IMR-90 (cell line): ENCODE measurements around the gene ZMYND10. TPM values are rescaled to one million over a fixed set of nuclear protein-coding genes. Genes with fewer than 3 reads are reported as not detected.
A peak's percentile ranks its signal among the peaks of the same experiment; 100 is the strongest.

Experiments
- ATAC-seq: fragments of 200-7000 bp; cut with Tn5 transposase; 2 replicates; pipeline ENCODE4 v1.9.1; 2020; ENCODE audit warnings: low read depth, mild to moderate bottlenecking, moderate library complexity
- BruUV-seq: library from RNA; stranded (reverse); fragments of 400-500 nt; replicated peaks from 2 replicates; lab custom pipeline; 2021; lab: Mats Ljungman, UMichigan
- CTCF ChIA-PET: fragments of 300-600 bp; formaldehyde crosslinking; extraction: SDS; loops from one replicate; lab custom pipeline; 2021; ENCODE audit warnings: antibody characterized with exemption; lab: Yijun Ruan, JAX
- POLR2A ChIA-PET: fragments of 300-600 bp; sonication (Branson Sonifier 250); formaldehyde crosslinking; loops from one replicate; lab custom pipeline; 2022; ENCODE audit warnings: antibody characterized with exemption; ENCODE audit not compliant: unreplicated experiment; lab: Charles Lee
- DNase-seq: peaks from one replicate; pipeline ENCODE4 v3.0.0; 2013
- H2AFZ ChIP-seq: replicated peaks from 2 replicates; pipeline ENCODE3; 2013; ENCODE audit warnings: low read length, mild to moderate bottlenecking; ENCODE audit not compliant: poor library complexity
- H2AK5ac ChIP-seq: 2 replicates; pipeline ENCODE4 v1.6.1; 2013; ENCODE audit warnings: low read depth, low read length, inconsistent platforms
- H2AK9ac ChIP-seq: replicated peaks from 2 replicates; pipeline ENCODE3; 2013; ENCODE audit warnings: mild to moderate bottlenecking, low read depth, low read length, moderate library complexity; ENCODE audit not compliant: poor library complexity
- H2BK120ac ChIP-seq: 2 replicates; pipeline ENCODE4 v1.6.1; 2013; ENCODE audit warnings: low read depth, low read length, inconsistent platforms
- H2BK15ac ChIP-seq: 3 replicates; pipeline ENCODE4 v1.6.1; 2013; ENCODE audit warnings: low read depth, low read length, inconsistent platforms
- H2BK20ac ChIP-seq: 2 replicates; pipeline ENCODE4 v1.6.1; 2013; ENCODE audit warnings: low read depth, mild to moderate bottlenecking, inconsistent platforms, low read length, moderate library complexity
- H2BK5ac ChIP-seq: 2 replicates; pipeline ENCODE4 v1.6.1; 2013; ENCODE audit warnings: mild to moderate bottlenecking, low read depth, low read length, inconsistent platforms; ENCODE audit not compliant: poor library complexity, severe bottlenecking
- H3K14ac ChIP-seq: replicated peaks from 2 replicates; pipeline ENCODE4 v1.6.1; 2013; ENCODE audit warnings: low read depth, low read length, inconsistent platforms
- H3K18ac ChIP-seq: 2 replicates; pipeline ENCODE4 v1.6.1; 2013; ENCODE audit warnings: low read depth, low read length, control low read depth
- H3K23ac ChIP-seq: 2 replicates; pipeline ENCODE4 v1.6.1; 2013; ENCODE audit warnings: low read depth, low read length, inconsistent platforms
- H3K27ac ChIP-seq: 2 replicates; pipeline ENCODE4 v1.5.1; 2013; ENCODE audit warnings: mild to moderate bottlenecking, control low read depth, low read length; ENCODE audit not compliant: insufficient read depth
- H3K27me3 ChIP-seq: 2 replicates; pipeline ENCODE4 v1.6.1; 2013; ENCODE audit warnings: low read length; ENCODE audit not compliant: control insufficient read depth, insufficient read depth
- H3K36me3 ChIP-seq: 2 replicates; pipeline ENCODE4 v1.6.1; 2013; ENCODE audit warnings: low read length, mixed read lengths; ENCODE audit not compliant: control insufficient read depth, insufficient read depth
- H3K4ac ChIP-seq: 2 replicates; pipeline ENCODE4 v1.6.1; 2013; ENCODE audit warnings: low read depth, low read length, inconsistent platforms
- H3K4me1 ChIP-seq: 2 replicates; pipeline ENCODE4 v1.6.1; 2013; ENCODE audit warnings: low read length, mixed read lengths; ENCODE audit not compliant: control insufficient read depth, insufficient read depth
- H3K4me2 ChIP-seq: 2 replicates; pipeline ENCODE4 v1.6.1; 2013; ENCODE audit warnings: low read depth, mild to moderate bottlenecking, control low read depth, low read length, moderate library complexity
- H3K4me3 ChIP-seq: 2 replicates; pipeline ENCODE4 v1.5.1; 2013; ENCODE audit warnings: low read depth, mild to moderate bottlenecking, control low read depth, low read length, moderate library complexity; ENCODE audit not compliant: insufficient read depth
- H3K56ac ChIP-seq: 2 replicates; pipeline ENCODE4 v1.6.1; 2013; ENCODE audit warnings: low read length, inconsistent platforms; ENCODE audit not compliant: insufficient read depth; ENCODE audit errors: extremely low read depth
- H3K79me1 ChIP-seq, 2 experiments: 2 replicates each; pipeline ENCODE4 v1.6.1; 2013; ENCODE audit warnings: low read length in 2 of 2, inconsistent platforms in 1 of 2, low read depth in 1 of 2
- H3K9ac ChIP-seq: 2 replicates; pipeline ENCODE4 v1.6.1; 2013; ENCODE audit warnings: low read depth, low read length, control low read depth
- H3K9me1 ChIP-seq: 2 replicates; pipeline ENCODE4 v1.6.1; 2013; ENCODE audit warnings: low read length, inconsistent platforms; ENCODE audit not compliant: insufficient read depth
- H3K9me3 ChIP-seq: 2 replicates; pipeline ENCODE4 v1.6.1; 2013; ENCODE audit warnings: low read length; ENCODE audit not compliant: control insufficient read depth, insufficient read depth
- H4K20me1 ChIP-seq: 2 replicates; pipeline ENCODE4 v1.6.1; 2013; ENCODE audit warnings: low read length, inconsistent platforms; ENCODE audit not compliant: insufficient read depth
- H4K5ac ChIP-seq: 2 replicates; pipeline ENCODE4 v1.6.1; 2013; ENCODE audit warnings: mild to moderate bottlenecking, low read depth, low read length, control low read depth
- H4K8ac ChIP-seq, 2 experiments: 2 replicates each; pipeline ENCODE4 v1.6.1; 2013; ENCODE audit warnings: low read depth in 2 of 2, low read length in 2 of 2, control low read depth in 1 of 2, inconsistent platforms in 1 of 2
- H4K91ac ChIP-seq: 2 replicates; pipeline ENCODE4 v1.6.1; 2013; ENCODE audit warnings: low read depth, low read length, inconsistent platforms; ENCODE audit not compliant: insufficient read depth
- BHLHE40 ChIP-seq: fragments of 150-350 bp; IDR thresholded peaks from 2 replicates; pipeline ENCODE4 v1.6.1; 2016; ENCODE audit warnings: mild to moderate bottlenecking, low read depth, low read length
- CEBPB ChIP-seq: IDR thresholded peaks from 2 replicates; pipeline ENCODE4 v1.6.1; 2012; ENCODE audit warnings: low read depth, low read length, improper control_type of control experiment
- CHD1 ChIP-seq: IDR thresholded peaks from 2 replicates; pipeline ENCODE4 v1.6.1; 2012; ENCODE audit warnings: low read depth, low read length, improper control_type of control experiment
- CTCF ChIP-seq: conservative IDR thresholded peaks from 2 replicates; pipeline ENCODE4 v1.5.1; 2012; ENCODE audit warnings: mild to moderate bottlenecking, low read depth, low read length, improper control_type of control experiment
- ELK1 ChIP-seq: fragments of 150-350 bp; IDR thresholded peaks from 2 replicates; pipeline ENCODE4 v1.6.1; 2016; ENCODE audit warnings: low read depth, mild to moderate bottlenecking, low read length, moderate library complexity, borderline replicate concordance
- FOS ChIP-seq: fragments of 150-350 bp; IDR thresholded peaks from 2 replicates; pipeline ENCODE4 v1.6.1; 2016; ENCODE audit warnings: low read depth, low read length
- MAFK ChIP-seq: IDR thresholded peaks from 2 replicates; pipeline ENCODE4 v1.6.1; 2012; ENCODE audit warnings: low read depth, low read length, improper control_type of control experiment
- MAZ ChIP-seq: IDR thresholded peaks from 2 replicates; pipeline ENCODE4 v1.6.1; 2012; ENCODE audit warnings: low read depth, mild to moderate bottlenecking, low read length, improper control_type of control experiment, moderate library complexity, borderline replicate concordance
- MXI1 ChIP-seq: IDR thresholded peaks from 2 replicates; pipeline ENCODE4 v1.6.1; 2012; ENCODE audit warnings: low read depth, mild to moderate bottlenecking, low read length, moderate library complexity, borderline replicate concordance
- NFE2L2 ChIP-seq: fragments of 150-350 bp; IDR thresholded peaks from 2 replicates; pipeline ENCODE4 v1.6.1; 2016; ENCODE audit warnings: low read depth, mild to moderate bottlenecking, low read length
- POLR2A ChIP-seq: IDR thresholded peaks from 2 replicates; pipeline ENCODE4 v1.6.1; 2012; ENCODE audit warnings: mild to moderate bottlenecking, low read depth, low read length
- RAD21 ChIP-seq: IDR thresholded peaks from 2 replicates; pipeline ENCODE4 v1.6.1; 2012; ENCODE audit warnings: low read length, improper control_type of control experiment
- RCOR1 ChIP-seq: IDR thresholded peaks from 2 replicates; pipeline ENCODE4 v1.6.1; 2012; ENCODE audit warnings: mild to moderate bottlenecking, low read length, improper control_type of control experiment; ENCODE audit not compliant: insufficient replicate concordance
- RFX5 ChIP-seq: IDR thresholded peaks from 2 replicates; pipeline ENCODE4 v1.8.0; 2012; ENCODE audit warnings: low read depth, mild to moderate bottlenecking, low read length, moderate library complexity
- SMC3 ChIP-seq: fragments of 150-350 bp; IDR thresholded peaks from 2 replicates; pipeline ENCODE4 v1.6.1; 2016; ENCODE audit warnings: low read depth, mild to moderate bottlenecking, antibody characterized with exemption, low read length, moderate library complexity
- USF2 ChIP-seq: fragments of 150-350 bp; IDR thresholded peaks from 2 replicates; pipeline ENCODE4 v1.6.1; 2017; ENCODE audit warnings: mild to moderate bottlenecking, antibody characterized with exemption, low read length, low read depth
- WGBS, 2 experiments: methylation state at CpG; one replicate each; pipeline versions ENCODE4 v1.1.5 to v1.1.7; 2013; ENCODE audit warnings: missing lambda C conversion rate in 2 of 2; ENCODE audit not compliant: insufficient read length in 1 of 2; ENCODE audit errors: extremely low coverage in 2 of 2; 5-methylcytosine and 5-hydroxymethylcytosine counted together
- dilution Hi-C: fragments of 300-500 bp; cut with HindIII; formaldehyde crosslinking; loops from one replicate; pipeline ENCODE4 v1.14.3; 2018; ENCODE audit warnings: low sequenced_read_pairs; ENCODE audit not compliant: unreplicated experiment
- in situ Hi-C: fragments of 300-500 bp; cut with MboI; formaldehyde crosslinking; loops from 3 replicates; pipeline ENCODE4 v1.14.3; 2019; ENCODE audit warnings: low sequenced_read_pairs, inconsistent platforms, mixed read lengths
- intact Hi-C: fragments of 100-400 bp; cut with micrococcal nuclease; formaldehyde crosslinking; loops from 2 replicates; pipeline ENCODE4 v1.10.0; 2022
- polyA plus RNA-seq, 3 experiments: library from polyadenylated mRNA; depleted of rRNA; stranded (reverse); fragments of >200 nt; gene quantifications; 2 replicates each; pipeline ENCODE4 v1.2.3, GENCODE V29; 2012; ENCODE audit warnings: low replicate concordance in 1 of 3
- total RNA-seq: library from RNA; depleted of rRNA; stranded (reverse); fragments of >200 nt; gene quantifications from 2 replicates; pipeline ENCODE4 v1.2.3, GENCODE V29; 2012

ZMYND10 gene
- total and polyA plus RNA-seq, 2 of the 4 experiments (the other 2 are of a cell fraction), result 1.1 to 1.4 TPM

GRCh38 chr3:50388720-50389413 lies 43.3 kb upstream of the ZMYND10 start:
- dilution Hi-C loops (no loop called here), intact Hi-C loops (no loop called here), in situ Hi-C loops (no loop called here)
- H3K23ac ChIP-seq, result no peak overlapping the region
- H2AFZ ChIP-seq, result no peak overlapping the region
- no peaks in the 10 kb centered on the region for H3K9me1 ChIP-seq
- H4K5ac ChIP-seq, result no peak overlapping the region
- no peak overlapping the region for H2BK5ac ChIP-seq
- ATAC-seq, result peak; percentile 19
- H3K4me2 ChIP-seq, result no peak overlapping the region
- H3K79me1 ChIP-seq, result no peaks in the 10 kb centered on the region
- peaks cover 65% of the 10 kb centered on the region for H3K27me3 ChIP-seq
- no peak overlapping the region for H3K56ac ChIP-seq
- DNase-seq, result no peak
- H4K91ac ChIP-seq, result no peak overlapping the region
- no peak overlapping the region for H2BK120ac ChIP-seq
- no peaks in the 10 kb centered on the region for H4K20me1 ChIP-seq
- H4K8ac ChIP-seq, result no peak overlapping the region
- no peak overlapping the region for H2AK9ac ChIP-seq
- H3K4ac ChIP-seq, result no peak overlapping the region
- POLR2A ChIA-PET, result no interaction called here
- TF ChIP-seq FOS (no peak), CEBPB (no peak), MAZ (no peak), RCOR1 (no peak), RFX5 (no peak), POLR2A (no peak), SMC3 (no peak), USF2 (no peak), BHLHE40 (no peak), NFE2L2 (no peak), MAFK (no peak), CHD1 (no peak), ELK1 (no peak), RAD21 (no peak), MXI1 (no peak), CTCF (no peak)
- H3K36me3 ChIP-seq, result no peaks in the 10 kb centered on the region
- no peak overlapping the region for H3K27ac ChIP-seq
- no peak overlapping the region for H3K9ac ChIP-seq
- 70% methylated on average over 2 of the region's 22 CpGs; no CpG with 5 or more reads in 1 of the 2 experiments for WGBS, 2 experiments
- no peaks in the 10 kb centered on the region for H3K4me1 ChIP-seq
- no peak overlapping the region for H3K18ac ChIP-seq
- no TSS peak for BruUV-seq
- no peak overlapping the region for H3K14ac ChIP-seq
- no peak overlapping the region for H2BK20ac ChIP-seq
- H2BK15ac ChIP-seq, result no peak overlapping the region
- no peaks in the 10 kb centered on the region for H3K9me3 ChIP-seq
- no peak overlapping the region for H2AK5ac ChIP-seq
- CTCF ChIA-PET, result no interaction called here
- H3K4me3 ChIP-seq, result no peak overlapping the region
